ENCODE results near the gene SNX4.

Gene SNX4

GRCh38 chr3:125401402-125401801, 118.6 kb downstream of the SNX4 start:
- DNase-seq = no peak

- no peak for DNase-seq
Measured at GRCh38 chr3:125398952-125399351, 121.0 kb downstream of the SNX4 start.

Measured in DMS79 treated with DMSO at 0.1 percent for 48 hours (cell line).